CD14-positive monocyte (primary cell): ENCODE measurements around the gene MIDN. TPM values are rescaled to one million over a fixed set of nuclear protein-coding genes. Genes with fewer than 3 reads are reported as not detected.
A peak's percentile ranks its signal among the peaks of the same experiment; 100 is the strongest.

Experiments used
- DNase-seq, 3 donors: peaks; one replicate each; pipeline ENCODE4 v3.0.0-alpha.2; 2011 to 2022
- H2AFZ ChIP-seq: 2 replicates; pipeline ENCODE4 v1.6.0; 2012; ENCODE audit warnings: mild to moderate bottlenecking, low read depth, low read length, inconsistent platforms; ENCODE audit not compliant: insufficient read depth, poor library complexity, severe bottlenecking
- H3K27ac ChIP-seq, 2 donors: 1 replicate in 1 of 2; 2 replicates in 1 of 2; pipeline ENCODE4 v1.5.1; 2012 to 2013; ENCODE audit warnings: low read length in 2 of 2, control low read depth in 1 of 2, inconsistent platforms in 1 of 2, low read depth in 1 of 2, mild to moderate bottlenecking in 1 of 2
- H3K27me3 ChIP-seq, 2 donors: one replicate each; pipeline versions ENCODE4 v1.6.0 to v1.6.1; 2011 to 2013; ENCODE audit warnings: low read length in 2 of 2; ENCODE audit not compliant: control insufficient read depth in 2 of 2, insufficient read depth in 2 of 2
- H3K36me3 ChIP-seq, 2 donors: replicated peaks in 1 of 2; 1 replicate in 1 of 2; 2 replicates in 1 of 2; pipeline versions ENCODE4 v1.5.1 to v1.6.1; 2012 to 2013; ENCODE audit warnings: low read length in 2 of 2, control low read depth in 1 of 2, inconsistent platforms in 1 of 2, mild to moderate bottlenecking in 1 of 2; ENCODE audit not compliant: insufficient read depth in 2 of 2, control insufficient read depth in 1 of 2
- H3K4me1 ChIP-seq, 2 donors: 1 replicate in 1 of 2; 2 replicates in 1 of 2; pipeline versions ENCODE4 v1.5.1 to v1.6.1; 2012 to 2013; ENCODE audit warnings: low read length in 2 of 2, control low read depth in 1 of 2, inconsistent platforms in 1 of 2, mild to moderate bottlenecking in 1 of 2, moderate library complexity in 1 of 2; ENCODE audit not compliant: insufficient read depth in 2 of 2, control insufficient read depth in 1 of 2
- H3K4me2 ChIP-seq: replicated peaks from 2 replicates; pipeline ENCODE3; 2012; ENCODE audit warnings: low read length, moderate library complexity, mild to moderate bottlenecking; ENCODE audit not compliant: poor library complexity, severe bottlenecking; ENCODE audit errors: extremely low read depth
- H3K4me3 ChIP-seq, 3 experiments: fragments of 200-600 bp in 1 of 3; sonication (generic) in 1 of 3; replicated peaks in 1 of 3; 1 replicate in 2 of 3; 2 replicates in 1 of 3; pipeline ENCODE4 v1.5.1; 2011 to 2013; ENCODE audit warnings: low read length in 3 of 3, mild to moderate bottlenecking in 3 of 3, control low read depth in 2 of 3, low read depth in 2 of 3, inconsistent platforms in 1 of 3, moderate library complexity in 1 of 3
- H3K79me2 ChIP-seq: 2 replicates; pipeline ENCODE4 v1.6.0; 2012; ENCODE audit warnings: mild to moderate bottlenecking, control low read depth, inconsistent platforms, low read length, moderate library complexity; ENCODE audit not compliant: insufficient read depth
- H3K9ac ChIP-seq: 2 replicates; pipeline ENCODE4 v1.6.0; 2017; ENCODE audit warnings: low read length, mild to moderate bottlenecking; ENCODE audit not compliant: insufficient read depth, poor library complexity, severe bottlenecking
- H3K9me3 ChIP-seq, 2 donors: replicated peaks in 1 of 2; 1 replicate in 1 of 2; 2 replicates in 1 of 2; pipeline versions ENCODE4 v1.5.1 to v1.6.1; 2012 to 2013; ENCODE audit warnings: low read length in 2 of 2, control low read depth in 1 of 2; ENCODE audit not compliant: control insufficient read depth in 1 of 2, insufficient read depth in 1 of 2
- H4K20me1 ChIP-seq: 2 replicates; pipeline ENCODE4 v1.6.0; 2012; ENCODE audit warnings: mild to moderate bottlenecking, low read length, control low read depth, moderate library complexity; ENCODE audit not compliant: insufficient read depth
- H3K27ac Mint-ChIP-seq, 7 donors: one replicate each; pipeline ENCODE4 v1.8.0; 2020; ENCODE audit warnings: mild to moderate bottlenecking in 7 of 7, mixed read lengths in 7 of 7, moderate library complexity in 6 of 7, inconsistent platforms in 2 of 7
- H3K27me3 Mint-ChIP-seq, 3 donors: one replicate each; pipeline ENCODE4 v1.8.0; 2021 to 2022; ENCODE audit warnings: low read depth in 3 of 3, mild to moderate bottlenecking in 3 of 3, mixed read lengths in 3 of 3, moderate library complexity in 3 of 3, inconsistent platforms in 1 of 3
- H3K36me3 Mint-ChIP-seq, 2 donors: one replicate each; pipeline ENCODE4 v1.8.0; 2020; ENCODE audit warnings: mixed read lengths in 2 of 2, inconsistent platforms in 1 of 2, mild to moderate bottlenecking in 1 of 2
- H3K4me1 Mint-ChIP-seq: one replicate; pipeline ENCODE4 v1.8.0; 2020; ENCODE audit warnings: mild to moderate bottlenecking, mixed read lengths
- H3K4me3 Mint-ChIP-seq, 2 donors: one replicate each; pipeline ENCODE4 v1.8.0; 2020; ENCODE audit warnings: mild to moderate bottlenecking in 2 of 2, mixed read lengths in 2 of 2, moderate library complexity in 1 of 2
- H3K9me3 Mint-ChIP-seq, 7 donors: one replicate each; pipeline ENCODE4 v1.8.0; 2020 to 2022; ENCODE audit warnings: mixed read lengths in 7 of 7, mild to moderate bottlenecking in 6 of 7, moderate library complexity in 6 of 7, inconsistent platforms in 2 of 7
- CTCF ChIP-seq: fragments of 200-600 bp; IDR thresholded peaks from one replicate; pipeline ENCODE4 v1.8.0; 2022; ENCODE audit warnings: antibody characterized with exemption, mild to moderate bottlenecking
- WGBS: methylation state at CpG from one replicate; pipeline ENCODE4 v1.1.5; 2013; ENCODE audit warnings: missing lambda C conversion rate; ENCODE audit not compliant: insufficient coverage; 5-methylcytosine and 5-hydroxymethylcytosine counted together
- intact Hi-C, 2 donors: fragments of 100-400 bp; cut with micrococcal nuclease; formaldehyde crosslinking; loops; one replicate each; pipeline versions ENCODE4 v1.15.0 to v1.15.1; 2023
- polyA plus RNA-seq, 3 donors: library from polyadenylated mRNA; depleted of rRNA in 1 of 3; unstranded in 2 of 3; stranded (reverse) in 1 of 3; fragments of 300-500 nt in 2 of 3; fragments of >200 nt in 1 of 3; fragmentation: Illumina TruSeq in 2 of 3; gene quantifications; 1 replicate in 2 of 3; 2 replicates in 1 of 3; pipeline ENCODE4 v1.2.3, GENCODE V29; 2012 to 2021

MIDN gene
- polyA plus RNA-seq, 3 donors, result 5.6 to 301 (median 11.0) TPM

- peaks cover 55 to 71% of the 10 kb centered on the region in 2 donors for H3K4me1 ChIP-seq
- H3K9me3 ChIP-seq, result no peaks in the 10 kb centered on the region
- intact Hi-C loops, result loop anchor here (5.0 to 10.0 kb wide), 5 partner anchors 38 to 375 kb away; partner anchors contain the start of genes ARID3A (in 1 of the 2) and GPX4 (in 1 of the 2)
- H3K36me3 Mint-ChIP-seq, result peaks cover 3 to 11% of the 10 kb centered on the region in 2 donors
- H3K27me3 Mint-ChIP-seq, result peaks cover 28 to 47% (median 40%) of the 10 kb centered on the region in 3 donors
- 15% methylated on average over 77 of the region's 84 CpGs for WGBS
- H3K9ac ChIP-seq, result no peak overlapping the region
- peak; percentile 98 for TF ChIP-seq CTCF
- peak; percentile 88 to 95 (median 90) for DNase-seq
- H3K27ac ChIP-seq, result no peak overlapping the region
- H3K4me2 ChIP-seq, result peak overlapping the region; percentile 95
- H3K4me3 ChIP-seq, result peak overlapping the region in 2 of 3 experiments; percentile 16 to 89
- H3K4me1 Mint-ChIP-seq, result peaks cover 45% of the 10 kb centered on the region
- H3K9me3 Mint-ChIP-seq, result peaks cover 0 to 12% (median 0%) of the 10 kb centered on the region in 7 donors
- H3K79me2 ChIP-seq, result peaks cover 31% of the 10 kb centered on the region
- H3K36me3 ChIP-seq, result no peaks in the 10 kb centered on the region
- H3K4me3 Mint-ChIP-seq, result peak overlapping the region; percentile 77 to 89
- H3K27ac Mint-ChIP-seq, result peak overlapping the region in 4 of 7 donors; percentile 54 to 96 (median 68)
- no peak overlapping the region for H2AFZ ChIP-seq
- peaks cover 11 to 43% of the 10 kb centered on the region in 2 donors for H3K27me3 ChIP-seq
- peaks cover 37% of the 10 kb centered on the region for H4K20me1 ChIP-seq
These were observed 8.3 kb upstream of the MIDN start for GRCh38 chr19:1239796-1240737.

GRCh38 chr19:1240925-1241324 is 7.5 kb upstream of the MIDN start:
- peaks cover 47% of the 10 kb centered on the region for H3K4me1 Mint-ChIP-seq
- Histone ChIP-seq H3K9me3 (no peaks in the 10 kb centered on the region), H3K27ac (no peak overlapping the region), H3K36me3 (no peaks in the 10 kb centered on the region), H3K79me2 (peaks cover 38% of the 10 kb centered on the region), H4K20me1 (peaks cover 42% of the 10 kb centered on the region), H3K4me2 (peak overlapping the region; percentile 95), H3K4me3 (peak overlapping the region in 2 of 3 experiments; percentile 18 to 89), H3K9ac (peak overlapping the region; percentile 83), H2AFZ (no peak overlapping the region), H3K4me1 (peaks cover 60 to 80% of the 10 kb centered on the region in 2 donors), H3K27me3 (peaks cover 11 to 34% of the 10 kb centered on the region in 2 donors)
- H3K36me3 Mint-ChIP-seq, result peaks cover 3 to 11% of the 10 kb centered on the region in 2 donors
- H3K4me3 Mint-ChIP-seq, result peak overlapping the region; percentile 77 to 89
- intact Hi-C loops, result loop anchor here (5.0 to 10.0 kb wide), 4 partner anchors 129 to 376 kb away; partner anchors contain the start of genes ARID3A (in 1 of the 2) and GPX4 (in 1 of the 2)
- peaks cover 0 to 12% (median 0%) of the 10 kb centered on the region in 7 donors for H3K9me3 Mint-ChIP-seq
- no peak for TF ChIP-seq CTCF
- H3K27me3 Mint-ChIP-seq, result peaks cover 24 to 39% (median 32%) of the 10 kb centered on the region in 3 donors
- WGBS, result 63% methylated on average over 14 of the region's 15 CpGs
- H3K27ac Mint-ChIP-seq, result peak overlapping the region in 5 of 7 donors; percentile 79 to 96 (median 90)
- DNase-seq, result no peak
